ENCODE results near the gene SLC6A18.

The SLC6A18 gene

DNA sequence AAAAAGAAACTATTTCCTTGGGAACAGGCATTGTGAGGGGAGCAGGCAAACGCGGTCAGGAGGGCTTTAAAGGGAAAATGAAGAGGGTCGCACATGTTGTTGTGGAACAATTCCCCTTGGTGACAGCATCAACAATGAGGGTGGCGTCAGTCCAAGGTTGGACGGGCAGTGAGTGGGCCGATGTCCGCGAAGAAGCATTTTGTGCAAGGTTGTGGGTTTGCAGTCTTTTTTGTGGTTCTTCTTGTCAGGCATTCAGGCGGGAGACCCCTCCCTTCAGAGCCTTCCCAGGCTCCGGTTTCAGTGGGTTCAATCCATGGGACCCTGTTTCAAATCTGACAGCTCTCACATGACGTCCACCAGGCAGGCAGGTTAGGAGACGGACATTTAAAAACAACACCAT is 34.9 kb upstream of the SLC6A18 start:
- TF ChIP-seq FOXP2 (optimal IDR thresholded peaks at IDR 0.05; ENCODE audit: borderline replicate concordance, extremely low read depth, extremely low read length, insufficient read depth) (no peak), TAF1 (IDR thresholded peaks at IDR 0.05; ENCODE audit: borderline replicate concordance, insufficient read depth, low read length) (no peak), SIN3A (IDR thresholded peaks at IDR 0.05; ENCODE audit: borderline replicate concordance, insufficient read depth, low read length) (no peak), POLR2AphosphoS5 (IDR thresholded peaks at IDR 0.05; ENCODE audit: low read depth, low read length) (no peak)
- TF ChIP-seq, protein P1, sequence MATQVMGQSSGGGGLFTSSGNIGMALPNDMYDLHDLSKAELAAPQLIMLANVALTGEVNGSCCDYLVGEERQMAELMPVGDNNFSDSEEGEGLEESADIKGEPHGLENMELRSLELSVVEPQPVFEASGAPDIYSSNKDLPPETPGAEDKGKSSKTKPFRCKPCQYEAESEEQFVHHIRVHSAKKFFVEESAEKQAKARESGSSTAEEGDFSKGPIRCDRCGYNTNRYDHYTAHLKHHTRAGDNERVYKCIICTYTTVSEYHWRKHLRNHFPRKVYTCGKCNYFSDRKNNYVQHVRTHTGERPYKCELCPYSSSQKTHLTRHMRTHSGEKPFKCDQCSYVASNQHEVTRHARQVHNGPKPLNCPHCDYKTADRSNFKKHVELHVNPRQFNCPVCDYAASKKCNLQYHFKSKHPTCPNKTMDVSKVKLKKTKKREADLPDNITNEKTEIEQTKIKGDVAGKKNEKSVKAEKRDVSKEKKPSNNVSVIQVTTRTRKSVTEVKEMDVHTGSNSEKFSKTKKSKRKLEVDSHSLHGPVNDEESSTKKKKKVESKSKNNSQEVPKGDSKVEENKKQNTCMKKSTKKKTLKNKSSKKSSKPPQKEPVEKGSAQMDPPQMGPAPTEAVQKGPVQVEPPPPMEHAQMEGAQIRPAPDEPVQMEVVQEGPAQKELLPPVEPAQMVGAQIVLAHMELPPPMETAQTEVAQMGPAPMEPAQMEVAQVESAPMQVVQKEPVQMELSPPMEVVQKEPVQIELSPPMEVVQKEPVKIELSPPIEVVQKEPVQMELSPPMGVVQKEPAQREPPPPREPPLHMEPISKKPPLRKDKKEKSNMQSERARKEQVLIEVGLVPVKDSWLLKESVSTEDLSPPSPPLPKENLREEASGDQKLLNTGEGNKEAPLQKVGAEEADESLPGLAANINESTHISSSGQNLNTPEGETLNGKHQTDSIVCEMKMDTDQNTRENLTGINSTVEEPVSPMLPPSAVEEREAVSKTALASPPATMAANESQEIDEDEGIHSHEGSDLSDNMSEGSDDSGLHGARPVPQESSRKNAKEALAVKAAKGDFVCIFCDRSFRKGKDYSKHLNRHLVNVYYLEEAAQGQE (IDR thresholded peaks at IDR 0.05; ENCODE audit: insufficient read depth in 1 of 2, low read depth in 2 of 2, low read length in 2 of 2): no peak

GRCh38 chr5:1190837-1191239 is 34.3 kb upstream of the SLC6A18 start:
- TF ChIP-seq TAF1 (IDR thresholded peaks at IDR 0.05; ENCODE audit: borderline replicate concordance, insufficient read depth, low read length): no peak
- TF ChIP-seq SIN3A (IDR thresholded peaks at IDR 0.05; ENCODE audit: borderline replicate concordance, insufficient read depth, low read length): no peak
- no peak for TF ChIP-seq POLR2AphosphoS5 (IDR thresholded peaks at IDR 0.05; ENCODE audit: low read depth, low read length)
- no peak for TF ChIP-seq FOXP2 (optimal IDR thresholded peaks at IDR 0.05; ENCODE audit: borderline replicate concordance, extremely low read depth, extremely low read length, insufficient read depth)
- TF ChIP-seq, protein P1 (IDR thresholded peaks at IDR 0.05; ENCODE audit: insufficient read depth in 1 of 2, low read depth in 2 of 2, low read length in 2 of 2): no peak

DNA sequence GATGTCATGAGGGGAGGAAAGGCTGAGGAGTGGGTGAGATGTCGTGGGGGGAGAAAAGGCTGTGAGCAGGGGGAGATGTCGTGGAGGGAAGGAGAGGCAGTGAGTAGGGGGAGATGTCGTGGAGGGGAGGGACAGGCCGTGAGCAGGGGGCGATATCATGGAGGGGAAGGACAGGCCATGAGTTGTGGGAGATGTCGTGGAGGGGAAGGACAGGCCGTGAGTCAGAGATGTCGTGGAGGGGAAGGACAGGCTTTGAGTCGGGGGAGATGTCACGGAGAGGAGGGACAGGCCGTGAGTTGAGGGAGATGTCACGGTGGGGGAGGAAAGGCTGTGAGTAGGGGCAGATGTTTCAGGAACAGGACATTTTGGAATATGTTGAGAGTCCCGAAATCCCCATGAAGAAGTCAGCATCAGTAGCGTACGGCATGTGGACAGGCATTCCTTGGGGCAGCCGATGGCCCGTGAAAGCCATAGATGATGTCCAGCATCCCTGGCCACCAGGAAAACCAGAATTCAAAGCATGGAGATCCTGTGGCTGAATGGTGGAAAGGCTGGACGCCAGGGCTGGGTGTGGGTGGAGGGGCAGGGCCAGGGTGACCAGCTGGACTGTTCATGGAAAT is 32.1 kb upstream of the SLC6A18 start:
- TF ChIP-seq SIN3A (IDR thresholded peaks at IDR 0.05; ENCODE audit: borderline replicate concordance, insufficient read depth, low read length): no peak
- TF ChIP-seq, protein P1 (IDR thresholded peaks at IDR 0.05; ENCODE audit: insufficient read depth in 1 of 2, low read depth in 2 of 2, low read length in 2 of 2): no peak
- TF ChIP-seq FOXP2 (optimal IDR thresholded peaks at IDR 0.05; ENCODE audit: borderline replicate concordance, extremely low read depth, extremely low read length, insufficient read depth): no peak
- TF ChIP-seq TAF1 (IDR thresholded peaks at IDR 0.05; ENCODE audit: borderline replicate concordance, insufficient read depth, low read length): no peak
- TF ChIP-seq POLR2AphosphoS5 (IDR thresholded peaks at IDR 0.05; ENCODE audit: low read depth, low read length): no peak

DNA sequence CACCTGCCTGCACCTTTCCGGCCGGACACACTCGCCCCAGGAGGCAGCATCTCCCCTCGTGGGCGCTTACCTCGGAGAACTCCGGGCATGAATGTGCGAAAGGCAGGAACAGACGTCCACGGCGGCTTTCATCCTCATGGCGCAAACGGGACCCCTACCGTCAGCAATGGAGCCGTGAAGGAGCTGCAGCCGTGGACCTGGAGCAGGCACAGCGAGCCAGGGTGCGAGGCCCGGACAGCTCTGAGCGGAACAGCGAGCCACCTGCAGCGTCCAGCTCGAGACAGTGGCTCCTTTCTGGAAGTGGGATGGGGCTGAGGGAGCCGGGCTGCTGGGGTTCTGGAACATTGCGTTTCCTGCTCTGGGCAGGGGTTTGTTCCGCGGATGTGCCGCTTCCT is 31.6 kb upstream of the SLC6A18 start:
- TF ChIP-seq, protein P1 (IDR thresholded peaks at IDR 0.05; ENCODE audit: insufficient read depth in 1 of 2, low read depth in 2 of 2, low read length in 2 of 2): no peak

DNA sequence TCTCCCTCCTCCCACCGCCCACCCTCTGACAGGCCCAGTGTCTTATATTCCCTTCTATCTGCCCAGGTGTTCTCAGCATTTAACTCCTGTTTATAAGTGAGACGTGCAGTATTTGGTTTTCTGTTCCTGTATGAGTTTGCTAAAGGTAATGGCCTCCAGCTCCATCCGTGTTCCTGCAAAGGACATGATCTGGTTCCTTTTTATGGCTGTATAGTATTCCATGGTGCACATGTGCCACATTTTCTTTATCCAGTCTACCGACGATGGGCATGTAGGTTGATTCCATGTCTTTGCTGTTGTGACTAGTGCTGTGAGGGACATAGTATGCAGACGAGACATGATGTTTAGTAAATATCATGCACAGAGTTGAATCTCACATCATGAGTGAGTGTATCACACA is 30.8 kb upstream of the SLC6A18 start:
- TF ChIP-seq, protein P1 (IDR thresholded peaks at IDR 0.05; ENCODE audit: insufficient read depth in 1 of 2, low read depth in 2 of 2, low read length in 2 of 2): no peak
- no peak for TF ChIP-seq FOXP2 (optimal IDR thresholded peaks at IDR 0.05; ENCODE audit: borderline replicate concordance, extremely low read depth, extremely low read length, insufficient read depth)
- TF ChIP-seq POLR2AphosphoS5 (IDR thresholded peaks at IDR 0.05; ENCODE audit: low read depth, low read length): no peak
- TF ChIP-seq TAF1 (IDR thresholded peaks at IDR 0.05; ENCODE audit: borderline replicate concordance, insufficient read depth, low read length): no peak
- no peak for TF ChIP-seq SIN3A (IDR thresholded peaks at IDR 0.05; ENCODE audit: borderline replicate concordance, insufficient read depth, low read length)

Data from PFSK-1 (cell line).